GM10266 (cell line): ENCODE measurements around the gene CACNA2D3.

Source experiments
- DNase-seq: peaks from one replicate; pipeline ENCODE4 v3.0.0; 2012; ENCODE audit errors: extremely low spot score
- TF ChIP-seq, protein P1 (sequence below): IDR thresholded peaks from 2 replicates; pipeline ENCODE4 v1.5.1; 2012; ENCODE audit warnings: mild to moderate bottlenecking, low read depth; ENCODE audit not compliant: control insufficient read depth, insufficient read depth; ENCODE audit errors: missing control alignments

Gene CACNA2D3

DNA sequence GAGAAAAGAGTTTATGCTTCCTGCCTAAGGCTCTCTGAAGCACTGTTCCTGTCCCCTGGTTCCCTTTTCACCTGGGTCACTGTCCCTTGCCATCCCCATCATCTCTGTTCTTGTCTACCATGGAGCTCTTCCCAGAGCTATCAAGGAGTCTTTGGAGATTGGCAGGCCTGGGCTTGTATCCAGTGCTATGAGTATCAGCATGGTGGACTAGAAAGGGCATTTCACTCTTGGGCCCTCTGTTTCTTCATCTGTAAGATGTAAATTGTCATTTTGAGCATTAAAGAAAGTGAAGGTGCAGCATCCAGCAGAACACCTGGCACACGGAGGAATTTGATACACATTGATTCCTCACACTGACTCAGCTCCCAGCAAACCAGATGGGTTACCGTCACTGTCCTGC, 388.2 kb downstream of the CACNA2D3 start:
- TF ChIP-seq, protein P1, sequence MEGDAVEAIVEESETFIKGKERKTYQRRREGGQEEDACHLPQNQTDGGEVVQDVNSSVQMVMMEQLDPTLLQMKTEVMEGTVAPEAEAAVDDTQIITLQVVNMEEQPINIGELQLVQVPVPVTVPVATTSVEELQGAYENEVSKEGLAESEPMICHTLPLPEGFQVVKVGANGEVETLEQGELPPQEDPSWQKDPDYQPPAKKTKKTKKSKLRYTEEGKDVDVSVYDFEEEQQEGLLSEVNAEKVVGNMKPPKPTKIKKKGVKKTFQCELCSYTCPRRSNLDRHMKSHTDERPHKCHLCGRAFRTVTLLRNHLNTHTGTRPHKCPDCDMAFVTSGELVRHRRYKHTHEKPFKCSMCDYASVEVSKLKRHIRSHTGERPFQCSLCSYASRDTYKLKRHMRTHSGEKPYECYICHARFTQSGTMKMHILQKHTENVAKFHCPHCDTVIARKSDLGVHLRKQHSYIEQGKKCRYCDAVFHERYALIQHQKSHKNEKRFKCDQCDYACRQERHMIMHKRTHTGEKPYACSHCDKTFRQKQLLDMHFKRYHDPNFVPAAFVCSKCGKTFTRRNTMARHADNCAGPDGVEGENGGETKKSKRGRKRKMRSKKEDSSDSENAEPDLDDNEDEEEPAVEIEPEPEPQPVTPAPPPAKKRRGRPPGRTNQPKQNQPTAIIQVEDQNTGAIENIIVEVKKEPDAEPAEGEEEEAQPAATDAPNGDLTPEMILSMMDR = no peak

DNA sequence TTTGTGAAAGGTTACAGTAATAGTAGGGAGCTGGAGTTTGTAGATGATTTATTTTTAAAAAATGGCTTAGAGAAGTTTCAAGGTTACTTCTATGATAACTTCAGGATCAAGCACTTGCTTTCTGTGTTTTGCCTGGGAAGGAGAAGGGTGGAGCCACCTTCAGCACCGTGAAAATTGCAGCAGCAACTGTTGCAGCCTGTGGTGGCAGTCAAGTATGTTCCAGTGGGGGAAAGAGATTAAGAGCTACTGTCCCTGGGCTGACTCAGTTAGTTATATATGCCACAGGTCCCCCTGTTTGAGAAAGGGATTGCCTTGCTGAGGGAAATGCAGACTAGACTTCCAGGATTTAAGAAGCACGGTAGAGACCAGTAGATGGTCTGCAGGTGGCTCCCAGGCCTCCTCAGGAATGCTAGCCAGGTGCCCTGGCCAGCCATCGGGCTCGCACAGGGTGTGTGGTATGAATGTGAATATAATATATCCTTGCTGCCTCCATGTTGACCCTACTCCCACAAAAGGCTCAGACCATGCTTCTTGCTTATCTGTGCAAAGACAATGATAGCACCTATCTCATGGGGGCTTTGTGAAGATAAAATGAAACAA, 389.5 kb downstream of the CACNA2D3 start:
- no peak for DNase-seq
- TF ChIP-seq, protein P1 = no peak

More for the DNA sequence above, 388.2 kb downstream of the CACNA2D3 start:
- no peak for DNase-seq

GRCh38 chr3:54514006-54514405, 391.7 kb downstream of the CACNA2D3 start:
- TF ChIP-seq, protein P1 = no peak
- DNase-seq = no peak

DNA sequence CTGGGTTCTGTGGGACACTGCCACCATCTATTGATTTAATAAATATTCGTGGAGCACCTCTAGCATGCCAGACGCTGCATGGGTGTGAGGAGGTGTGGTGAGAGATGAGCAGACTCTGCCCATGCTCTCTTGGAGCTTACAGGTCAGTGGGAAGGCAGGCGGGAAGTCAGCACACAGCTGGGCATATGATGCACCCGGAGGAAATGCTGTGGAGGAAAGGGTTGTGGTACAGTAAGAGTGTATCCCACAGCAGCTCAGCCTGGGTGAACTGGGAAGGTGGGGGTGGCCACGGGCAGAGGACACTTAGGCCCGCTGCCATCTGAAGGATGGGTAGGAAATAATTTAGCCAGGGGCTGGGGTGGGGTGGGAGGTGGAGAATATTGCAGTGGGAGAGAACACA, 392.1 kb downstream of the CACNA2D3 start:
- TF ChIP-seq, protein P1 = no peak
- no peak for DNase-seq

- TF ChIP-seq, protein P1 = no peak
- no peak for DNase-seq
Measured at GRCh38 chr3:54515441-54516213, 393.3 kb downstream of the CACNA2D3 start.

DNA sequence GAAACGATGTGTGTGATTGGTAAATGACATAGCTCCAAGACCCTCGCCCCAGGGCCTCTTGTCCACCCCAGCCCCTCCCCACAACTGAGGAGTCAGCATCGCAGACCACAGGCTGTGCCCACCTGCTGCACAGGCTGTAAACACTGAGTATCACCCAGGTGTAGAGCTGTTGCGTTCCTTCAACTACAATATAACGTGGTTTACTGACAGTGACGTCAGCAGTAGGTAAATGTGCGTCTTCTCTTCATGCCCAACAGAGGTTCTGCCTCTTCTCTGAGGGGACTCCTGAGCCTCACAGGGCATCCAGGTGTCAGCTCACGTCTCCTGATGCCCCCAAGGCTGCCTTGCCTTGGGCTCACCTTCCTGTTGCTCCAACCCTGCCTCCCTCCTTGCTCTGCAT, 395.1 kb downstream of the CACNA2D3 start:
- DNase-seq = no peak
- TF ChIP-seq, protein P1 = no peak
